PFSK-1 (cell line): ENCODE measurements around the gene RHBDD3.

Experiments used
- FOXP2 ChIP-seq: optimal IDR thresholded peaks from 2 replicates; pipeline ENCODE3; 2011; ENCODE audit warnings: borderline replicate concordance, control low read depth, inconsistent platforms; ENCODE audit not compliant: insufficient read depth; ENCODE audit errors: extremely low read length, extremely low read depth
- POLR2AphosphoS5 ChIP-seq: IDR thresholded peaks from 2 replicates; pipeline ENCODE4 v1.6.1; 2012; ENCODE audit warnings: low read depth, mild to moderate bottlenecking, control low read depth, low read length, moderate library complexity
- SIN3A ChIP-seq: IDR thresholded peaks from 2 replicates; pipeline ENCODE4 v1.6.1; 2012; ENCODE audit warnings: mild to moderate bottlenecking, low read length, moderate library complexity, borderline replicate concordance; ENCODE audit not compliant: insufficient read depth
- TAF1 ChIP-seq: IDR thresholded peaks from 2 replicates; pipeline ENCODE4 v1.6.1; 2012; ENCODE audit warnings: low read length, control low read depth, borderline replicate concordance; ENCODE audit not compliant: insufficient read depth
- TF ChIP-seq, protein P1 (sequence below), 2 experiments: IDR thresholded peaks; 2 replicates each; pipeline versions ENCODE4 v1.6.1 to v1.8.0; 2011 to 2012; ENCODE audit warnings: low read depth in 2 of 2, low read length in 2 of 2, control low read depth in 1 of 2, inconsistent platforms in 1 of 2, mild to moderate bottlenecking in 1 of 2, moderate library complexity in 1 of 2; ENCODE audit not compliant: insufficient read depth in 1 of 2

RHBDD3 gene

DNA sequence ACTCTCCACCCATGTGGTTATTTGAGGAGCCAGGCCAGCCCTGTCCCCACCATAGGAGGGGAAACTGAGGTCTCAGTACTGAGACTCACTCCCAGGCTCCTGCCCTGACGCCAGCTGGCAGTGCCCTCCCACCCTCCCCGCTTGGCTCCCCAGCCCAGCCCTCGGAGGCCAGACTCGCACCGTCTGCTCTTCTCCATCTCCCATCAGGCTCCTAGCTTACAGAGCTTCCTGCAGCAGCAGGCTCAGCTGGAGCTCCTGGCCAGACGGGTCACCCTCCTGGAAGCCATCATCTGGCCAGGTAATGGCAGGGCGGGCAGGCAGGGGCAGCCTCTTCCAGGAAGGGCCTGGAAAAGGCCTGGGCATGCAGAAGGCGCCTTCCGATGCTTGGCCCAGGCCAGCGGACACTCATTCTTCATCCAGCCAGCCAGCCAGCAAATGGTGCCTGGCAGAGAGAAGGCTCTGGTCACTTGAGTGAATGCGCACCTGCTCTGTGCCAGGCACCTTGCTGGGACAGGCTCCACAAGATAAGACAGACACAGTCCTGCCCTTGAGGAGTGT, 12.6 kb downstream of the RHBDD3 start:
- no peak for TF ChIP-seq POLR2AphosphoS5
- TF ChIP-seq FOXP2, result no peak
- no peak for TF ChIP-seq SIN3A
- TF ChIP-seq TAF1, result no peak

GRCh38 chr22:29254286-29254660, 13.5 kb downstream of the RHBDD3 start:
- TF ChIP-seq SIN3A (no peak), POLR2AphosphoS5 (no peak), TAF1 (no peak), FOXP2 (no peak)
- TF ChIP-seq, protein P1, sequence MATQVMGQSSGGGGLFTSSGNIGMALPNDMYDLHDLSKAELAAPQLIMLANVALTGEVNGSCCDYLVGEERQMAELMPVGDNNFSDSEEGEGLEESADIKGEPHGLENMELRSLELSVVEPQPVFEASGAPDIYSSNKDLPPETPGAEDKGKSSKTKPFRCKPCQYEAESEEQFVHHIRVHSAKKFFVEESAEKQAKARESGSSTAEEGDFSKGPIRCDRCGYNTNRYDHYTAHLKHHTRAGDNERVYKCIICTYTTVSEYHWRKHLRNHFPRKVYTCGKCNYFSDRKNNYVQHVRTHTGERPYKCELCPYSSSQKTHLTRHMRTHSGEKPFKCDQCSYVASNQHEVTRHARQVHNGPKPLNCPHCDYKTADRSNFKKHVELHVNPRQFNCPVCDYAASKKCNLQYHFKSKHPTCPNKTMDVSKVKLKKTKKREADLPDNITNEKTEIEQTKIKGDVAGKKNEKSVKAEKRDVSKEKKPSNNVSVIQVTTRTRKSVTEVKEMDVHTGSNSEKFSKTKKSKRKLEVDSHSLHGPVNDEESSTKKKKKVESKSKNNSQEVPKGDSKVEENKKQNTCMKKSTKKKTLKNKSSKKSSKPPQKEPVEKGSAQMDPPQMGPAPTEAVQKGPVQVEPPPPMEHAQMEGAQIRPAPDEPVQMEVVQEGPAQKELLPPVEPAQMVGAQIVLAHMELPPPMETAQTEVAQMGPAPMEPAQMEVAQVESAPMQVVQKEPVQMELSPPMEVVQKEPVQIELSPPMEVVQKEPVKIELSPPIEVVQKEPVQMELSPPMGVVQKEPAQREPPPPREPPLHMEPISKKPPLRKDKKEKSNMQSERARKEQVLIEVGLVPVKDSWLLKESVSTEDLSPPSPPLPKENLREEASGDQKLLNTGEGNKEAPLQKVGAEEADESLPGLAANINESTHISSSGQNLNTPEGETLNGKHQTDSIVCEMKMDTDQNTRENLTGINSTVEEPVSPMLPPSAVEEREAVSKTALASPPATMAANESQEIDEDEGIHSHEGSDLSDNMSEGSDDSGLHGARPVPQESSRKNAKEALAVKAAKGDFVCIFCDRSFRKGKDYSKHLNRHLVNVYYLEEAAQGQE (IDR thresholded peaks at IDR 0.05; ENCODE audit: insufficient read depth in 1 of 2, low read depth in 2 of 2, low read length in 2 of 2), result no peak

DNA sequence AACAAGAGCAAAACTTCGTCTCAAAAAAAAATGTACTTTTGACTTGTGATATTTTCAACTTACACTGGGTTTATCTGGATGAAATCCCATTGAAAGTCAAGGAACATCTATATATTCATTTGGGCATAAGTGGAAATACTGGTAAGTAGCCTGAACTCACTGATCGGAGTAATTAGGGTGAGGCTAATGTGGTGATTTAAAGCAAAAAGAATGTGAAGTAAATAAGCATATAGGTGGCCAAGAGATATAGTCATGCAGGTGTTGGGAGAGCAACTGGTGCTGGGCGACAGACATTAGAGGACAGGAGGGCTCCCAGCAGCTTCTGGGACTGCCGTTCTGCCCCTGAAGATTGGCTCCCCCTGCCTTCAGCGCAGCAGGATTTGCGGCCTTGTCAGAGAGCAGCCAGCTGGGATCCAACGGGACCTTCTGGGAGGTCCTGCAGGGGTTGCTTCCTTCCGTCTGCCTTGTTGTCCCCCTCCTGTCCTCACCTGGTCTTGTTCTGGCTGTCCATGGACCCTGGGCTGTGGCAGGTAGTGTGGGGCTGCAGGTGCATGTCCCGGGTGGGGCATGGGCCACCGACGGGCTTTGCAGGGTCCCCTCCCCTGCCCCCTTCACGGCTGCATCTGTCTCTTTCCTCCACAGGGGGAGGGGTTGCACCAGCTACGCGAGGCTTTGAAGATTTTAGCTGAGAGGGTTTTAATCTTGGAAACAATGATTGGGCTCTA, 14.1 kb downstream of the RHBDD3 start:
- TF ChIP-seq, protein P1 (IDR thresholded peaks at IDR 0.05; ENCODE audit: insufficient read depth in 1 of 2, low read depth in 2 of 2, low read length in 2 of 2), result no peak
- TF ChIP-seq FOXP2 (no peak), POLR2AphosphoS5 (no peak), SIN3A (no peak), TAF1 (no peak)

DNA sequence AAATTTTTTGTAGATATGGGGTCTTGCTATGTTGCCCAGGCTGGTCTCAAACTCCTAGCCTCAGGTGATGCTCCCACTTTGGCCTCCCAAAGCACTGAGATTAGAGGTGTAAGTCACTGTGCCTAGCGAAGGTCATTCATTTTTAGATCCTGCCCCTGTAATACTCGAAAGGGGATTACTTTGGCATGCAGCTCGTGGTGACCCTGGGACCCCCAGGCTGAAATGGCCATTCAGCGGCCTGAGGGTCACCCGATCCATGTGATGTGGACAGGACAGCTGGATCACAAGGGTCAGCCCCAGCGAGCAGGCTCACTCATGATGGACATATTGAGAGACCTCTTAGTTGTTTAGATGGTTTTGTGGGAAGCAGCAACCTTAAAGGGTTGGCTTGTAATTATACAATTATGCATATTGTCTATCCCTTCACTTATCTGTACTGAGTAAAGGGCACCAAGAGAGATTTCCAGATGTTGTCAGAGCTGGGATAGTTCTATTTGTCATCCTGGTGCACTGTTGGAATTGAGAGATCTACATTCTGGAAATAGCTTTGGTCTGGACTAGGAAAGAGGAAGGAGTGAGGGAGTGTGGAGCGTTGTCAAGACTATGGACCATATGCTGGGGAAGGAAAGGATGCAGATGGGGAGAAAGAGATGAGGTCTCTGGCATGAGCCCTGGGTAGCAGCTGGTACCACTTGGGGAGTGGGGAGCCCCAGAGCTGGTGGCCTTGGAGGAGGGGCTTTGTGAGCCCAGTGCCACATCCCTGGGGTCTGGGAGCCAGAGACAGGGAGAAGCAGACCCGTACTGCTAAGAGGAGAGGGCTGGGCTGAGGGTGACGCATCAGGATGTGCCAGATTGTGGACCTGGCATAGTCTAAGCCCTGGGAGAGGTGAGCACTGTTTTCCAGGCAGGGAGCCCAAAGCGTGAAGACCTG, 15.5 kb downstream of the RHBDD3 start:
- TF ChIP-seq, protein P1 (IDR thresholded peaks at IDR 0.05; ENCODE audit: insufficient read depth in 1 of 2, low read depth in 2 of 2, low read length in 2 of 2), result no peak
- TF ChIP-seq SIN3A, result no peak
- TF ChIP-seq FOXP2, result no peak
- no peak for TF ChIP-seq POLR2AphosphoS5
- no peak for TF ChIP-seq TAF1

GRCh38 chr22:29251265-29251664, 16.5 kb downstream of the RHBDD3 start:
- TF ChIP-seq TAF1 (no peak), POLR2AphosphoS5 (no peak)
- TF ChIP-seq, protein P1 (IDR thresholded peaks at IDR 0.05; ENCODE audit: insufficient read depth in 1 of 2, low read depth in 2 of 2, low read length in 2 of 2), result no peak
